Left cardiac atrium (tissue), 4 donors: ENCODE results near the gene SPIN3. TPM values are rescaled to one million over a fixed set of nuclear protein-coding genes. Genes with fewer than 3 reads are reported as not detected.
"Not testable (repeated sequence)": the region's sequence is repeated elsewhere in the genome, so short reads cannot be mapped to it uniquely, and the experiment has no call there.

Experiments used
- ATAC-seq, 2 donors: fragments of 200-7000 bp; cut with Tn5 transposase; one replicate each; pipeline ENCODE4 v1.9.1; 2020; ENCODE audit warnings: mild to moderate bottlenecking in 2 of 2, moderate library complexity in 2 of 2
- DNase-seq: peaks from one replicate; pipeline ENCODE4 v3.0.0-alpha.2; 2020
- intact Hi-C, 2 donors: fragments of 100-400 bp; cut with DNase I; formaldehyde crosslinking; loops; one replicate each; pipeline versions ENCODE4 v1.14.1 to v1.15.1; 2022 to 2023
- long read RNA-seq: library from polyadenylated mRNA; unstranded; transcript quantifications from one replicate; pipeline ENCODE4 v2.0.0, GENCODE V29; 2021
- total RNA-seq, 2 donors: library from RNA; stranded (reverse); fragmentation: NEBNext Ultra II Directional; extraction: Animal tissue kit (Norgen Biotek cat#: 25700); gene quantifications; one replicate each; pipeline ENCODE4 v1.2.1, GENCODE V29; 2021
- donor health status: DM: no; HTN: yes; CAD: no.
- donor health status: DM: no; HTN: yes; CAD: no; lungs with severe emphysema.
- donor health status: DM: yes; HTN: yes; CAD: no.
- donor health status: Dilated cardiomyopathy.

Gene SPIN3
- 1 to 10 TPM; 5.0 to 6.6 TPM for total RNA-seq
- long read RNA-seq, full-length matches to known transcripts = 2 of 2 reads
- long read RNA-seq, partial matches to known transcripts = 0 of 2 reads
- long read RNA-seq, other reads (novel, unspliced or antisense) = 0 of 2 reads

DNA sequence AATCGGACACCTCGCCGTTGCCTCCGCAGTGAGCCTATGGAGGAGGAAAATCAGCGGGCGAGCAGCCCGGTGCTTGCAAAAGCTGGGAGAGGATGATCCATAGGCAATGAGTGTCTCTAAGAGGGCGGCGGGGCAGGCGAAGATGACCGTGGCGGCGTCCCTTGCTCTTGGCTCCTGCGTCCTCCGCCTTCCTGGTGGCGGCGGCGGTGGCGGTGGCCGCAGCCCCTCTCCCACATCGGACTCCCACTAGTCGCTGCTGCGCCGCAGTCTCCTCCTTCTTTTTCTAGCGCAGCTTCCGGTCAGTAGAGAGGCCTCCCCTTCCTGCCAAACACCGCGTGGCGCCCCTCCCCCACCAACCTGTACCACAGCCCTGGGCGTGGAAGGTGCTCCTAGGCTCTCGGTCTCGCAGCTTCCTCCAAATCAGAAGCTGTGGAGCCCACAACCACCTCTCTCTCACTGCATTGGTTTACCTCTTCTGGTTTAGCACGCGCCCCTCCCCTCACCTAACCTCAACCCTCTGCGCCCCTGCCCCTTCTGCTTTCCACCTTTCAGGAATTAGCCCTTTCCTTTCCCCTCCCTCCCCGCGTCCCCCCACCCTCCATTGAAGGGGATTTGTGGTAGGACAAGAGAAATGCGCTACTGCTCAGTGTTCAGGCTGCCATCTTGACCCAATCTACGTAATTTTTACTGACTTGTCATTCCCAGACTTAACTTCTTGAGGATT lies at the start of gene SPIN3:
SPIN3 (minus strand) TSS at position 271 of the 724 bp plus-strand sequence. CDS start 594 bp downstream, outside the sequence.
- ATAC-seq (peak; percentile 100), DNase-seq (peak; percentile 86)
- intact Hi-C loops = no loop called here

DNA sequence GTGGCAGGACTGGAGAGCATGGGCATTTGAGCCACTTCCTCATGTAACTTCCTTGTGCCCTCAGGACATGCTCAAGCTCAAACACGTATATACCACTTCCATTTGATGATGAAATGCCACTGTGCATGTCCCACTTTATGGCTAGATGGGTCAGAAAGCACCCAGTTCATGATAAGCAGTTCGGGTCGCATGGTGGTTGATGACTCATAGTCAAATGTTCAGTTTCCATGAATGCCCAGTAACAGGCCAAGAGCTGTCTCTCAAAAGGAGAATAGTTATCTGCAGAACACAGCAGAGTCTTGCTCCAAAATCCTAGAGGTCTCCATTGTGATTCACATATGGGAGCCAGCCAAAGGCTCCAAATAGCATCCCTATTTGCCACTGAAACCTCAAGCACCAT lies 48.9 kb upstream of the SPIN3 start:
- intact Hi-C loops = no loop called here
- ATAC-seq (no peak), DNase-seq (no peak)

DNA sequence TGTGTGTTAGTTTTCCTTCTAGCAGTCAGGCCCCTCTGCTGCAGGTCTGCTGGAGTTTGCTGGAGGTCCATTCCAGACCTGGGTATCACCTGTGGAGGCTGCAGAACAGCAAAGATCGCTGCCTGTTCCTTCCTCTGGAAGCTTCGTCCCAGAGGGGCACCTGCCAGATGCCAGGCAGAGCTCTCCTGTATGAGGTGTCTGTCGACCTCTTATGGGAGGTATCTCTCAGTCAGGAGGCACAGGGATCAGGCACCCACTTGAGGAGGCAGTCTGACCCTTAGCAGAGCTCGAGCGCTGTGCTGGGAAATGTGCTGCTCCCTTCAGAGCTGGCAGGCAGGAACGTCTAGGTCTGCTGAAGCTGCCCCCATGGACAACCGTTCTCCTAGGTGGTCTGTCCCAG lies 41.9 kb upstream of the SPIN3 start:
- DNase-seq, ATAC-seq, intact Hi-C loops: not testable (repeated sequence)

DNA sequence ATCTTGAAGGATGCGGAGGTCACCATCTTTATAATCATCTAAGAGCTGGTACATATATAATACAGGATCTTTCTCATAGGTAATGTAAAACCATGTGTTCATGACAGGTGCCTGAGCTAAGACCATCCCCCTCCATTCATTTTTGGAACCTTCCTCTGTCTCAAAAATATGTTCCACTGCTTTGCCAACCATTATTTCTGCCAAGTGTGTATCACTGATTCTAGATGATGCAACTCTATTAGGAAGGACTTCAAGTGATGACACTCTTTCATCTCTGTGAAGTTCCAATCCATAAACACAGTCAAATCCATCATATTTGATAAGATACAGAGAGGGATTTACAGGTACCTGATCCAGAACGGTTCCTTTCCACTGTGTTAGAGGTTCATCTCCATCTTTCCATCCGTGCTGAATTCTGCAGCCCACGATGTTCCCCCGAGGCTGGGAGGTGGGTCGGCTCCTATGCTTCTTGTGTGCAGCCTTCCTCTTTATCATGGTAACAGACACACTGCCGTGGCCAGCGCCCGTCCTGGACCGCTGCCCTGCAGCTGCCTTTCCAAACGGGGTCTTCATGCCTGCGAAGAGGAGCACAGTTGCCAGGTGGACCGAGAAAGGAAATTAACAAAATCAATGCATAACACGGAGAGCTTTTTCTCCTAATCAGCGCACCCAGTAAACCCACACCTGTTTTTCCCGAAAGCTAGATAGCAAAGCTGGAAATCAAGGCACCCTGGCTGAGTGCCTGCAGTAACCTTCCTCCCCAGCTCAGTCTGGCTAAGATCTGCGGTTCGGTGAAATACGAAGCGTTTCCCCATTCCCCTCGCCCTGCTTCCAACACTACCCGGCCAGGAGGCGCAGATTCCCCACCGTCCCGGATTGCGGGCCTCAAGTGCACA lies 718 bp downstream of the SPIN3 start:
- ATAC-seq (peak; percentile 32 to 56), DNase-seq (peak; percentile 18)
- intact Hi-C loops = no loop called here

DNA sequence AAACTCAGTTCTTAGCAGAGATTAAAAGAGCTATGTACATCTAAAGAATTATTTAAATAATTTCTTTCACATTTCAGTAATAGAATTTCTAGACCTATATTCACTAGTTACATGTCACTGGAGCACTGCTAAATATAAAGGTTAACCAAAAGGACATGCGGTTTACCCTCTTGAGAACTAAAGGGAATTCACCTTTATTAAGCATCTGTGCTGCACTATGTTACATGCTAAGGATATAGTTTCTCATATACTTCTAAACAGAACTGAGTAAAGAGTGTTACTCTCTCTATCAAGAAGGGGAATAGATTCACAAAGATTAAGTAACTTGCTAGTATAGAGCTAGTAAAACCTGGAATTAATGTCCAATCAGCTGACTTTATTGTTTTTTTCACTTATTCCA lies 7.6 kb downstream of the SPIN3 start:
- DNase-seq (no peak), ATAC-seq (no peak)
- intact Hi-C loops = no loop called here

DNA sequence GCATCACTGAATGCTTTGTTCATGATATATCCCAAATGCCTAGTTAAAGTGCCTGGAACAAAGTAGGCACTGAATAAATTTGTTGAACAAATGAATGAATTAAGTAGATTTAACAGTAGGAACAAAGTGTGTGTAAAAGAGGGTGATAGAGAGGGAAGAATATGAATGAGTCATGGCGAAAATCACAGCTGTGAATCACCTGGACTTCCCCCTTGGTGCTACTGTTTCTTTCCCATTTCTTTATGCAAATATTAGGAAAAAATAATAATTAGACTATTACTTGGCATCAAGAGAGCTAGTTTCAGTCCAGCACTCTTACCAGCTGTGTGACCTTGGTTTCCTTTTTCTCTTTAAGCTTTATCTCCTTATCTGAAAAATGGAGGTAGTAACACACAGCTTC lies 9.2 kb downstream of the SPIN3 start:
- DNase-seq (no peak), ATAC-seq (no peak)
- intact Hi-C loops = no loop called here

DNA sequence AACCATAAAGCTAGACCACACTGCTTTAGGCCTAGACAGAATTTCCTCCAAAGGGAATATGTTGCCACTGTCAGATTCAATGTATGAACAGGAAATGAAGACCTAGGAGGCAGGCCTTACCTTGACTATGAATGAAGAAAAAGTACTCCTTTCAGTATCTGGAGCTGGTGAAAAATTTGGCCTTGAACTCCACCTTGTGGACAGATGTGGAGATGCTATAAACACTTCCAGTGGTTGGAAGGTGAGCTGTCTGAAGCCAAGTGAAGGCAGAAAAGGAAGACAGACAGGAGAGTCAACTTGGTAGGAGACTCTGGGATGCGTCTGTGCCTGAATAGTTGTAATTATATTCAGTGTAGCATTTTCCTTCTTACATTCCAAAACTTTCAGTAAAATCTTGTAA lies 17.2 kb downstream of the SPIN3 start:
- DNase-seq = no peak
- peak; percentile 46 to 68 for ATAC-seq
- intact Hi-C loops = loop anchor here in 1 of 2 donors (1.0 to 5.0 kb wide), 2 partner anchors 161 to 175 kb away; no protein-coding TSS in a partner anchor

DNA sequence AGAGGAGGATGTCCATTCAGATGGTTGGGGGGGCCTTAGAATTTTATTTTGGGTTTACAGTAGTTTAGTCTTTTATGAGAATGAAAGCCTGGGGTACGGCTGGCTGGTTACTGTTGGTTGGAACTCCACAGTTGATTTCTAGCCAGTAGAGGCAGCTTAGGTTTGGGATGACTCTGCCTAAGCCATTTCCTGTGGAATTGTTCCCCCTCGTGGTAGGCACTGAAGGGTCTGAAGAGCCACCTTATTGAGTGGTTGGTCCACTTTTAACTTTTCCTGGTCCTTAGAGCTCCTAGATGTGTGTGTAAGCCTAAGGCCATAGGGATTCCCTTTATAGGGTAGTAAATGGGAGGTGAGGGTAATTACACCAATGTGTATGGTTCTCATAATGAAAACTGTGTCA lies 19.7 kb downstream of the SPIN3 start:
- intact Hi-C loops = loop anchor here in 1 of 2 donors (5.0 kb wide), 1 partner anchor 158 kb away; no protein-coding TSS in a partner anchor
- ATAC-seq (no peak), DNase-seq (no peak)

DNA sequence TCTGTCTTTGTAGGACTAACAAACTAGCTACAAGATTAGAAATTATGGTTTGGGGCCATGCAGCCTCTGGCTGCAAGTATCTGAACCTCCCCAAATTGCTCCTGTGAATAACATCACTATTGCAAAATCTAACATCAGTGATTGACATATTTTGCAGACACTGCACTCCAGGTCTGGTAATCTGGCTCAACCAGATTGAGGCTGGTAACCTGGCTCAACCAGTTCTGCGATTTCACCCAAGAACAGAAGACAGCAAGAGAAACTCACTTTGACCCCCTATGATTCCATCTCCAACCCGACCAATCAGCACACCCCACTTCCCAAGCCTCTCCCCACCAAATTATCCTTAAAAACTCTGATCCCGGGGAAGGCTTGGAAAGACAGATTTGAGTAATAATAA lies 20.9 kb downstream of the SPIN3 start:
- ATAC-seq = no peak
- intact Hi-C loops = no loop called here
- no peak for DNase-seq

DNA sequence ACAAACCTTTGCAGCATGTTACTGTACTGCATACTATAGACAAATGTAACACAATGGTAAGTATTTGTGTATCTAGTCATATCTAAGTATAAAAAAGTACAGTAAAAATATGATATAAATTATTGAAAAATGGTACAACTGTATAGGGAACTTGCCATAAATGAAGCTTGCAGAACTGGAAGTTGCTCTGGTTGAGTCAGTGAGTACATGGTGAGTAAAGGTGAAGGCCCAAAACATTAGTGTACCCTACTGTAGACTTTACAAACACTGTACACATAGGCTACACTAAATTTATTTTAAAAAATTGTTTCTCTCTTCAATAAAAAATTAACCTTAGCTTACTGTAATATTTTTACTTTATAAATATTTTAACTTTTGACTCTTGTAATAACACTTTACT lies 25.8 kb downstream of the SPIN3 start:
- intact Hi-C loops = no loop called here
- DNase-seq = no peak
- ATAC-seq = no peak

DNA sequence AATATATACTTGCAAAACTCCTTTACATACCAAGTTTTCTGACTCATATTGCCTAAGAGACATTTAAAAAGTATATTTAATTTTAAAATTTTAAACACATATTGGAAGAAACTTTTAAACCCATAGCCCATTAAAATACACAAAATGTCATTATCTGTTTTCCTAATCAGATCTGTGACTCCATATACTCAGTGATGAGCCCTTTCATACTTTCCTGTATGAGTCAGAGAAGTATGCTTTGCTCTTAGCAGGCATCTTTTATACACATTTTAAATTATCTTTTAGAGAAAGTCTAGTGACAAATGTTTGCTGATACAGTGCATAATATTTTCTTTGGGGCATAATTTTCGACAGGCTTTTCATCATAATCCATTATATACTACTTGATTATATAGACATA lies 26.4 kb downstream of the SPIN3 start:
- no peak for DNase-seq
- intact Hi-C loops = no loop called here
- ATAC-seq = no peak

DNA sequence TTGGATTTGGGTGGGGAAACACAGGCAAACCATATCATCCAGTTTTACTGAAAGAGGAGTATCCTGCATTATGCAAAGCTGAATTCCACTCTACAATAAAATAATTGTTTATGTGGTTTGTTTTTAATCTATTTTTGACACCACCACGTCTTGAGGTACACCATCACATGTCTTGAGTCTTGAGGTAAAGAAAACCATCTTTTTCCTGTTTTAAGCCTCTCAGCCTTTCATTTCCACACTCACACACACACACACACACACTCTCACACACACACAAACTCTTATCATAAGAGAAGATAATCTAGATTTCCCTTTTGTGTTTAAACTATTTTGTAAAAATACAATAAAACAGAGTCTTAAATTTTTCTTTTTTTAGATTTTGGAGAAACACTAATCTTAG lies 32.0 kb downstream of the SPIN3 start:
- intact Hi-C loops = no loop called here
- ATAC-seq = no peak

DNA sequence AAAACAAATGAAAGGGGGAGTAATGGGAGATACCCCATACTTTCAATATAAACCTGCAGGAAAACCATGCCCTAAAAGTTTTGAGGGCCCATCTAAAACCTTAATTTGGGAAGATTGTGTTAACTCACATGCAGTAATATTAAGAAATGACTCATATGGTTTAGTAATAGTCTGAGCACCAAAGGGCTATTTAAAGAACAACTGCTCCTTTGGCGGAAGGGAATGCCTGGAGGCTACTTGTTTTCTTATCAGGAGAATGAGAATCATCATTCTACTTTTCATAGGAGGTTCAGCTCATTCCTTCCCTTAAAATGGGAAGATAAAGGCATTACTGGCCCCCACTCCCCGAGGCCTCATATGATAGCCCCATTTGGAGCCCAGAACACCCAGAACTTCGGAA lies 47.6 kb downstream of the SPIN3 start:
- intact Hi-C loops = no loop called here
- DNase-seq (no peak), ATAC-seq (no peak)

More for the DNA sequence above, 32.0 kb downstream of the SPIN3 start:
- DNase-seq = no peak

DNA sequence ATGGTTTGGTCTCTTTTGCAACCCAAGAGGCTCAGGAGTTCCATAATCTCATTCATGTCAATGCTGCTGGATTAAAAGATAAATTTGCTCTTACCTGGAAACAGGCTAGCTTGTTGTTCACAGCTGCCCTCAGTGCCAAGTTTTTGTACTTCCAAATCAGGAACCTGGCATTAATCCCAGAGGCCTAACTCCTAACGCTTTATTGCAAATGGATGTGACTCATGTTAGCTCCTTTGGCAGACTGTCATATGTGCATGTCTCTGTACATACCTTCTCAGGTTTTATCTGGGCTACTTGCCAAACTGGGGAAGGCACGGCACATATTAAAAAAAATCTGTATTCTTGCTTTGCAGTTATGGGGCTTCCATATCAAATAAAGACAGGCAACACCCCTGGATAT lies 49.1 kb downstream of the SPIN3 start:
- ATAC-seq, intact Hi-C loops, DNase-seq: not testable (repeated sequence)

DNA sequence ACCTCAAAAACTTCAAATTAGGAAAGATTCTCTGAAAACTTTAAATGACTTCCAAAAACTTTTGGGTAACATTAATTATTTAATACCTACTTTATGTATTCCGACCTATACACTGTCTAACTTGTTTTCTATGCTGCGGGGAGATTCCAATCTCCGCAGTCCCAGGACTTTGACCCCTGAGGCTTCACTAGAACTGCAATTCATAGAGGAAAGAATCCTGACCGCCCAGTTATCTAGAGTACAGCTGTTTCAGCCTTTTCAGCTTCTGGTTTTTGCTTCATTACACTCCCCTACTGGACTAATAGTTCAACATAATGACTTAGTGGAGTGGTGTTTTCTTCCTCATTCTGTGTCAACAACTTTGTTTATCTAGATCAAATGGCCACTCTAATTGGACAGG lies 50.1 kb downstream of the SPIN3 start:
- intact Hi-C loops, ATAC-seq, DNase-seq: not testable (repeated sequence)

DNA sequence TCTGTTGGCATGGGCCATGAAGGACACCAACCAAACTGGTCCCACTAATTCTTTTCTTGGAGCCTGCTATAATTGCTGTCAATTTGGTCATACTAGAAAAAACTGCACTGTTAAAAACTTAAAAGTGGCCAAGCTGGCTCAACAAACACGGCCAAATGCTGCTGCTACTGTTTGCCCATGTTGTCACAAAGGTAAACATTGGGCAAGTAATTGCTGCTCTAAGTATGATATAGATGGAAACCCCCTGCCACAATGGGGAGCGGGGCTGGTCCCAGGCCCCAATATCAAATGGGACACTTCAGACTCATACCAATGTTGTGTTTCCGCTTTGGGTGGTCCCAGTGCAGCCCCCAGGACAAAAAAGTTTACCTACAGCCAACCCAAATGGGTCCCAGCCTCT lies 52.1 kb downstream of the SPIN3 start:
- DNase-seq (no peak), ATAC-seq (no peak)
- intact Hi-C loops = no loop called here
